Activated CD4-positive, alpha-beta T cell treated with anti-CD3 and anti-CD28 coated beads for 4 hours (primary cell): ENCODE data around the gene CAMTA1.
A peak's percentile ranks its signal among the peaks of the same experiment; 100 is the strongest.

ENCODE experiments used
- DNase-seq, 2 donors: peaks; one replicate each; pipeline ENCODE4 v3.0.0-alpha.2; 2020

The CAMTA1 gene

DNA sequence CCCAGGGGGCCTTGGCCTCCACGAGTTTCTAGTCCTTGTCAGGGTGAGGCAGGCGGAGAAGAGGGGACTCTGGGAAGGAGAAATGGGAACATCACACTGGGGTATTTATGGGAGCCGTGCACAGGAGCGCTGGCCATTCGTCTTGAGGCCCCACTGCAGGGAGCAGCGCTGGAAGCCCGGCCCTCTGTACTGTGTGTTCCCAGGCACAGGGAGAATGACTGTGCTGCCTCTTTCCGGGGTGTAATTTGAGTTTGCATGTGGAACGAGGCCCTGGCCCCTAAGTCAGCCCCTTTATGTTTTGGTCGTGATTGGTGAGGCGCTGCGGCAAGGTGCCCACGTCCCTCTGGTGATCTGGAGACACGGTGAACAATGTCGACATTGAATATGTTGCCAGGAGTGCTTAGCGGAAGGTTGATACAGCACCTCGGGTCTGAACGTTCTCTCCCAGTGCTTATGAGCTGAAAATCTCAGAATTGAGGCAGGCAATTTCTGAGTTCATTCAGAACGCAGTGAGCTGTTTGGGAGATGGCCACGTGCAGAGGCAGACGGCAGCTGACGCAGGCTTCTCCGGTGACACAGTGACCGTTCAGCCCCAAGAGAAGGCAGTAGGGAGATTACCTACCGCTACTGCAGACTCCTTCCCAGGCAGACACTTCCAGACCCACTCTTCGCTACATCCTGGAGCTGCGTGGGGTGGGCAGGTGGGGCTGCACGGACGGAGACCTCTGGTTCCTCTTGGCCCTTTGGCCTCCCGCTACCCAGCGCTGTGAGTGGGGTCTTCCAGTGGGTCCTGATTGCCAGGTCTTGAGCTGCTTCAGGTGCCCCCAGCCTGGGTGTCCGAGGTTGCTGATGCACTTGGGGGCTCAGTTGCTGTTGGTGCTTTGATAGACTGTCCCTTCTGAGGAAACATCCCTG, 265.8 kb downstream of the CAMTA1 start:
- DNase-seq: no peak

DNA sequence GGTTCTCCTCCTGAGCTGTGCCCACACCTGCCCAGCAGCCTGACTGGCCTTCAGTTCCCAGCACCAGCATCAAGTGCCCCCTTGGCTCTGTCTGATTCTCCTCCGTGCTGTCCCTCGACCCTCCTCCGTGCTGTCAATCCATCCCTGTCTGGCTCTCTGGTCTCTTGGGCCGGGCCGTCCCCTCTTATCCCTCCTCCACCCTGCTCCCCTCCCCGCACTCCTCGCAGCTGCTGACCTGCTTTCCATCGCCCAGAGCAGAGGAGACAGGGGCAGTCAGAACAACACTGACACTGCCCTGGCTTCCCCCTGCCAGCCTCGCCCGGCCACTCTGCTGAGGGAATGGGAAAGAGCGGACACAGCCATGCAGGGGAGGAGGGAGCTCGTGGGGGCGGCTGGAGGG, 267.4 kb downstream of the CAMTA1 start:
- no peak for DNase-seq

DNA sequence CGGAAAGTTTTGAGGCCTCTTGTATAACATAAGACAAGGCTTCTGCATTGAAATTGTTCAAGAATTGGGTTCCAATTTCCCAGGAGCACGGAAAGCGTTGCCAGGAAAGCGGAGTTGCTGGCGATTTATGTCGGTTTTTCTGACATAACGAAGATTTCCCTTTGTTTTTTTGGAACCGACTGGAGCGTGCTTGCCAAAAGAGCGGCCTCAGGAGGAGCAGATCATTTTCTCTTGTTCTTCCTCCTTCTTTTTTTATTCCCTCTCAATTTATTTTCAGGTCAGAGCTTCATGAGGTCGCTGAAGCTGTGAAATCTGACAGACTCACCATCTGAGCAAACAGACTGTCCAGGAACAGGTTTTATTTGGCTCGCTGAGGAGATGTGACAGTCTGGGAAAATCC, 275.5 kb downstream of the CAMTA1 start:
- no peak for DNase-seq

GRCh38 chr1:7062346-7063061, 277.2 kb downstream of the CAMTA1 start:
- DNase-seq: no peak

GRCh38 chr1:7063981-7064380, 278.7 kb downstream of the CAMTA1 start:
- DNase-seq: no peak

GRCh38 chr1:7068552-7068951, 283.3 kb downstream of the CAMTA1 start:
- no peak for DNase-seq

GRCh38 chr1:7069931-7070330, 284.7 kb downstream of the CAMTA1 start:
- no peak for DNase-seq

GRCh38 chr1:7070389-7071029, 285.3 kb downstream of the CAMTA1 start:
- peak; percentile 46 for DNase-seq

DNA sequence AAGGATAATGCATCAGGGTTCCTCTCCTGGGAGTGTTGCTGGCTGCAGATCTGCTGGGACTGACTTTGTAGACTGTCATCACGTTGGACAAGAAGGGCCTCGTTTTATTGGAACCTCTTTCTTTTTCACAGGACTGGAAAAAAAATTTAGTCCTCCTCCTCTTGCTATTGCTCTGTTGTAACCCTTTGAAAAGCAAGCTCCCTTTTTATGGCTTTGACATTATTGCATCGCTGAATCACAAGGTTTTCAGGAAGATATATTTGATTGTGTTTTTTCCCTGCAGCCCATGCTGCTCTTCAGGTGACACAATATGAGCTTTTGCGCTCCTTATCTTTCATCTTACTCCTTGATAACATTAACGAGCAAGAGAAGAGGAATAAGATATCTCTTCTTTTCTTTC, 290.9 kb downstream of the CAMTA1 start:
- no peak for DNase-seq

DNA sequence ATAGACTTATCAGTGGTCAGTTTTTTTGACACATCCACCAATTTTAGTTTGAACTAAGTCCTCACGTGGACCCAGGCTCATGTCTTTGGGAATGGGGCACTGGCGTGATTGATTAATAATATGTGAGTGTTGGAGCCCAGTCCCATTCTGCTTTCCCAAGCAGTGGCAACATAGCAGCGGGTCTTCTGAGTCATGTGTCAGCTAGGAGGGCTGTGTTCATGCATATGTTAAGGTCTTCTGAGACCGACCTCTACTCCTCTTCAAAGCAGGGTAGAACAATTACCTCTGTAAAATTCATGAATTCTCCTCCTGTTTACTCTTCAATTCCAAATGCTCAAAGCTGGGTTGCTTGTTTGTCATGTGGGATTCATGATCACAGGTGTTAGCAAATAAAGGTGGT, 291.3 kb downstream of the CAMTA1 start:
- DNase-seq: no peak

- no peak for DNase-seq
These were observed 291.9 kb downstream of the CAMTA1 start for GRCh38 chr1:7077136-7077535.

GRCh38 chr1:7077970-7078369, 292.7 kb downstream of the CAMTA1 start:
- no peak for DNase-seq

GRCh38 chr1:7079637-7080036, 294.4 kb downstream of the CAMTA1 start:
- no peak for DNase-seq

- DNase-seq: no peak
These were observed 299.1 kb downstream of the CAMTA1 start for GRCh38 chr1:7084232-7084894.

- no peak for DNase-seq
These were observed 300.3 kb downstream of the CAMTA1 start for GRCh38 chr1:7085521-7085920.

DNA sequence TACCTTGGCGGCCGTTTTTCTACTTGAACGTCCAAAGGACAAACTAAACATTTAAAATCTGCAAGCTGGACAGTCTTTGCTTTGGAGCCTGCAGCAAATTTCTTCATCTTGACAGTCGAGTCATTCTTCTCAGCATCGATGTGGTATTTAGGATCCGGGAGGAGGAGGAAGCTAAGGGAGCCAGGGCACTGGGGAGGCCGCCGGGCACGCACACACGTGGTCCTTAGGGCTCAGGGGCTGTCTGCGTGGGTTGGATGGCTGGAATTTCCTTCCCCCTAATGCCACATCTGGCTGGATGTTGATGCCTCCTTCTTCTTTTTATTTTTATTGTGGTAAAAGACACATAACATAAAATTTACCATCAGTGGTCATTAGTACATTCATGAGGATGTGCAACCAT, 300.9 kb downstream of the CAMTA1 start:
- DNase-seq: no peak

- DNase-seq: no peak
These were observed 302.6 kb downstream of the CAMTA1 start for GRCh38 chr1:7087888-7088287.

DNA sequence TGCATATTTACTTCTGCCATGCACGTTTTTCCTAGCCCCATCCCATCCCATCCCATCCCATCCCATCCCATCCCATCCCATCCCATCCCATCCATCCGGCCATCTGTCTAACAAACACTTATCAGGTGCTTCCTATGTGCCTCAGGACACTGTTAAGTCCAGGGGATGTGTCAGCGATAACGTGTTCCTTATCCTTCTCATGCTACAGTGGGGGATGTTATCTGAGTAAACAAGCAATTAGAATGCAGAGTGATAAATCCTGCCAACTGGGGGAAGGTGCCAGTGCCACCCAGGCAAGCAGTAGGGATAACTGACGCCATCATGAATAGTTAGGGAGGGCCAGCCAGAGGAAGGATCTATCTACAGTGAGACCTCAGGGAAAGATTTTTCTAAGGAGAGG, 304.2 kb downstream of the CAMTA1 start:
- no peak for DNase-seq

DNA sequence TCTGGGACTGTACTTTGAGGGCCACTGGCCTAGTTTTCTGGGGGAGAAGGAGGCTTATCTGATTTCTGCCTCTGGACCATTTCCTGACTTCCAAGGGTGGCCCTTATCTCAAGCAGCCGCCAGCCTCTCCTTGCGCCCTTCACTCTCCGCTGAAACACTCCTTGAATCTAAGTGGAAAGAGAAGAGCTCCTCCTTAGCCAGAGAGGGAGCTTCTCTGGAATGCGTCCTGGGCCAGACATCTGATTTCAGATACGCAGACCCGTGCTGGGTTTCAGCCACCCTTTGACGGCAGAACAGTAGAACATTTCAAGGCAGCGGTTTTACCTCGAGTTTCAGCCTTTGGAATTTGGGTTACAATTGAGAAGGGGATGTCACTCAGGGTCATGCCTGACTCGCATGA, 308.0 kb downstream of the CAMTA1 start:
- DNase-seq: no peak

DNA sequence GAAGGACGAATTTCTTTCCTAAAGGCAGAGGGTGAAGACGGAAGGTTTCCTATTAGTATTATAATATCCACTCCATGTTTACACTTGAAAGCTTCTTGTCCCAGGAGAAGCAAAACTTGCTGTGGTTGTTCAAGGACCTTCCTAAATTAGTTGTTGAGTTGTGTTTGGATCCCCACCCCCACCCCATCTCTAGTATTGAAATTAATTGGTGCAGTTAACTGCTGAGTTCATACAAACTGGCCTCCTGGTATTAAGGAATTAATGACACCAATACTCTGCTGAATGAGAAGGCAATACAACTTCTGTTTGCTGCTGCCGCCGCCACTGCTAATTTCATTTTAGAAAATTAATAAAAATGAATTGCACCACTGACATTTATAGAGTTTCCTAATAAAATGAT, 308.8 kb downstream of the CAMTA1 start:
- DNase-seq: no peak

DNA sequence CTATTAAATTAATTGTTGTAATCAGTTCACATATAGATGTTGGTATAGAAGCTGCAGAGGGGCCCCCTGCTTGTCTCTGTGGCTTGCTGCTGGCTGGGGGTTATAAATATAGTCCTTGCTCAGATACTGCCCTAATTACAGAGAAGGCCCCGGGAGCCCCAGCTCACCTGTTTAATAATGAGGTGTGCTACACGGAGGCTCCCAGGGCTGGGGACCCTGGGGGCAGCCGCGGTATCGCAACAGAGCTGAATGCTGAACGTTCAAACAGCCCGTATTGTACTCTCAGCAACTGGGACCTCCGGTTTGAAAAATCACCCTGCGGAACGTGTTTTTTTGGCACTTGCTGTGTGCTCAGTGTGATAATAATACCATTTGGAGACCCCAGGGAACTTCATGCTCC, 309.3 kb downstream of the CAMTA1 start:
- no peak for DNase-seq

DNA sequence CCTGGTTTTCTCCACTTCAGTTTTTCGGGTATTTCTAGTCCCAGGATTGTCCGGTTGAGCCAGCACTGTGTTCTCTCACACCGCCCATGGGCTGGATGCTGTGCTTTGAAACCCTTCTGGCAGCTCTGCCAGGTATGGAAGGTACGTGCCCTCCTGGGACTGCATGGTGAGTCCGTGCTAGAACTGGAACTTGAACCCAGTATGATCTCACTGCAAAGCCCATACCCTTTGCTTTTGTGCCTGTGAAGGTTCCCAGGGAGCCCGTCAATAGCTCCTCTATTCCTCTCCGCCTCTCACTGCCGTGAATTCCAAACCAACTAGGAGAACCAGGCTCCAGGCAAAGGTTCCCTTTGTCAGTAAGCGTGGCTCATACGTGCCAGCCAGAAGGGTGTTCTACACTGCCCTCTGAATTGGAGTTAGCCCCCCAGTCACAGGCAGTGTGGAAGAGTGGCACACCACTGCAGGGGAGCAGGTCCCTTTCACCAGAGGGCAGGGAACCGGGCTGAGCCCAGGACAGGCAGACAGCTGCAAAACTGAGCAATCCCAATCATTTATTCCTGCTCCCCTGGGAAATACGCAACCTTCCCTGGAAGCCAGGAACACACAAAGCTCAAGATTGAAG, 310.2 kb downstream of the CAMTA1 start:
- no peak for DNase-seq
